ENCODE data around the gene TUBA4A. TPM values are rescaled to one million over a fixed set of nuclear protein-coding genes. Genes with fewer than 3 reads are reported as not detected.

The TUBA4A gene
- total and polyA plus RNA-seq, 2 of the 4 experiments (the other 2 are of a cell fraction): 21.9 to 35.6 TPM

GRCh38 chr2:219294356-219295351 lies 40.9 kb upstream of the TUBA4A start (continued):
- TF ChIP-seq, protein P1, sequence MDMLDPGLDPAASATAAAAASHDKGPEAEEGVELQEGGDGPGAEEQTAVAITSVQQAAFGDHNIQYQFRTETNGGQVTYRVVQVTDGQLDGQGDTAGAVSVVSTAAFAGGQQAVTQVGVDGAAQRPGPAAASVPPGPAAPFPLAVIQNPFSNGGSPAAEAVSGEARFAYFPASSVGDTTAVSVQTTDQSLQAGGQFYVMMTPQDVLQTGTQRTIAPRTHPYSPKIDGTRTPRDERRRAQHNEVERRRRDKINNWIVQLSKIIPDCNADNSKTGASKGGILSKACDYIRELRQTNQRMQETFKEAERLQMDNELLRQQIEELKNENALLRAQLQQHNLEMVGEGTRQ (IDR thresholded peaks at IDR 0.05; ENCODE audit: low read depth, low read length): no peak
- no peak; the same call in 1 of the 2 replicates for TF ChIP-seq POLR2A (IDR thresholded peaks at IDR 0.05; ENCODE audit: low read depth, low read length)
- TF ChIP-seq NFE2L2 (IDR thresholded peaks at IDR 0.05; ENCODE audit: low read depth, low read length): no peak
- TF ChIP-seq CHD1 (IDR thresholded peaks at IDR 0.05; ENCODE audit: low read depth, low read length): no peak

All from IMR-90 (cell line).